DOHH2 (cell line): ENCODE measurements around the gene RBMS3.

ENCODE experiments used
- H3F3A ChIP-seq: fragments of 200-600 bp; sonication (generic), shearing (Covaris generic); 2 replicates; pipeline ENCODE4 v1.6.0; 2016; ENCODE audit warnings: antibody characterized with exemption, mild to moderate bottlenecking; ENCODE audit not compliant: control insufficient read depth, insufficient read depth
- H3K27ac ChIP-seq: fragments of 200-600 bp; sonication (generic); 2 replicates; pipeline ENCODE4 v1.5.1; 2014; ENCODE audit warnings: low read depth, mild to moderate bottlenecking, low read length, moderate library complexity
- H3K27me3 ChIP-seq: fragments of 200-600 bp; sonication (generic); 2 replicates; pipeline ENCODE4 v1.6.1; 2014; ENCODE audit warnings: mild to moderate bottlenecking, low read length, mixed read lengths; ENCODE audit not compliant: control insufficient read depth
- H3K36me3 ChIP-seq: fragments of 200-600 bp; sonication (generic); 2 replicates; pipeline ENCODE4 v1.6.1; 2014; ENCODE audit warnings: mild to moderate bottlenecking, low read length, moderate library complexity, mixed read lengths; ENCODE audit not compliant: control insufficient read depth
- H3K4me1 ChIP-seq: fragments of 200-600 bp; sonication (generic); 2 replicates; pipeline ENCODE4 v1.6.1; 2014; ENCODE audit warnings: mild to moderate bottlenecking, low read length, mixed read lengths; ENCODE audit not compliant: control insufficient read depth
- H3K4me2 ChIP-seq: fragments of 200-600 bp; sonication (generic); 2 replicates; pipeline ENCODE4 v1.6.0; 2014; ENCODE audit warnings: mild to moderate bottlenecking, low read length, moderate library complexity
- H3K4me3 ChIP-seq: fragments of 200-600 bp; sonication (generic); 2 replicates; pipeline ENCODE4 v1.5.1; 2014; ENCODE audit warnings: mild to moderate bottlenecking, low read length, mixed read lengths
- H3K79me2 ChIP-seq: fragments of 200-600 bp; sonication (generic); 2 replicates; pipeline ENCODE4 v1.6.1; 2014; ENCODE audit warnings: mild to moderate bottlenecking, low read length, mixed read lengths; ENCODE audit not compliant: control insufficient read depth
- H3K9me2 ChIP-seq: fragments of 200-600 bp; sonication (generic); replicated peaks from 2 replicates; pipeline ENCODE4 v1.6.1; 2014; ENCODE audit warnings: mild to moderate bottlenecking, low read length, mixed read lengths; ENCODE audit not compliant: control insufficient read depth
- H3K9me3 ChIP-seq: fragments of 200-600 bp; sonication (generic); 2 replicates; pipeline ENCODE4 v1.6.1; 2014; ENCODE audit warnings: antibody characterized with exemption, low read length, mixed read lengths; ENCODE audit not compliant: control insufficient read depth, insufficient read depth
- H4K20me1 ChIP-seq: fragments of 200-600 bp; sonication (generic); 2 replicates; pipeline ENCODE4 v1.6.0; 2014; ENCODE audit warnings: low read depth, mild to moderate bottlenecking, antibody characterized with exemption, low read length, moderate library complexity; ENCODE audit not compliant: control insufficient read depth, insufficient read depth
- CTCF ChIP-seq: fragments of 200-600 bp; sonication (generic); IDR thresholded peaks from one replicate; pipeline ENCODE4 v1.5.1; 2014; ENCODE audit warnings: antibody characterized with exemption, mild to moderate bottlenecking, low read depth, low read length; ENCODE audit not compliant: poor library complexity, severe bottlenecking
- EZH2phosphoT487 ChIP-seq: fragments of 200-600 bp; sonication (generic); IDR thresholded peaks from 2 replicates; pipeline ENCODE4 v1.6.1; 2017; ENCODE audit warnings: borderline replicate concordance, mild to moderate bottlenecking, antibody characterized with exemption, low read length, moderate library complexity, mixed read lengths

Gene RBMS3

GRCh38 chr3:29721789-29722188 is 440.9 kb downstream of the RBMS3 start:
- H3K4me1 ChIP-seq, result no peaks in the 10 kb centered on the region
- no peaks in the 10 kb centered on the region for H3K9me3 ChIP-seq
- H3K27ac ChIP-seq, result no peak overlapping the region
- no peak for TF ChIP-seq CTCF
- H3K4me2 ChIP-seq, result no peak overlapping the region
- H3K4me3 ChIP-seq, result no peak overlapping the region
- H3F3A ChIP-seq, result no peaks in the 10 kb centered on the region
- no peaks in the 10 kb centered on the region for H4K20me1 ChIP-seq
- H3K79me2 ChIP-seq, result no peaks in the 10 kb centered on the region
- H3K27me3 ChIP-seq, result no peaks in the 10 kb centered on the region
- H3K36me3 ChIP-seq, result no peaks in the 10 kb centered on the region
- H3K9me2 ChIP-seq, result no peaks in the 10 kb centered on the region

GRCh38 chr3:29731050-29731449 is 450.2 kb downstream of the RBMS3 start:
- Histone ChIP-seq H3F3A (no peaks in the 10 kb centered on the region), H3K4me3 (no peak overlapping the region), H3K4me2 (no peak overlapping the region), H3K9me2 (no peaks in the 10 kb centered on the region), H3K4me1 (no peaks in the 10 kb centered on the region), H3K9me3 (no peaks in the 10 kb centered on the region), H3K27ac (no peak overlapping the region), H4K20me1 (no peaks in the 10 kb centered on the region), H3K27me3 (no peaks in the 10 kb centered on the region), H3K79me2 (no peaks in the 10 kb centered on the region), H3K36me3 (no peaks in the 10 kb centered on the region)
- TF ChIP-seq EZH2phosphoT487, result no peak
- TF ChIP-seq CTCF, result no peak

- Histone ChIP-seq H3K36me3 (no peaks in the 10 kb centered on the region), H3K27me3 (no peaks in the 10 kb centered on the region), H4K20me1 (no peaks in the 10 kb centered on the region), H3K4me3 (no peak overlapping the region), H3K4me1 (peaks cover 3% of the 10 kb centered on the region; the same call in 1 of the 2 replicates), H3K4me2 (no peak overlapping the region), H3K79me2 (no peaks in the 10 kb centered on the region), H3K27ac (no peak overlapping the region), H3F3A (no peaks in the 10 kb centered on the region), H3K9me2 (no peaks in the 10 kb centered on the region), H3K9me3 (no peaks in the 10 kb centered on the region)
- TF ChIP-seq EZH2phosphoT487 (no peak), CTCF (no peak)
Observed at GRCh38 chr3:29741231-29741630, 460.4 kb downstream of the RBMS3 start.
